Keratinocyte (primary cell): Measurements from ENCODE around the gene SKAP1. TPM values are rescaled to one million over a fixed set of nuclear protein-coding genes. Genes with fewer than 3 reads are reported as not detected.

ENCODE experiments used
- DNase-seq: peaks from one replicate; pipeline ENCODE4 v3.0.0-alpha.2; 2011; ENCODE audit warnings: low read depth, missing footprints, low spot score
- FAIRE-seq: peaks from 2 replicates; lab custom pipeline; 2011; peaks lifted over from hg19 to GRCh38; lab: Jason Lieb, UNC
- H2AFZ ChIP-seq: 2 replicates; pipeline ENCODE4 v1.6.0; 2012; ENCODE audit warnings: low read length, control low read depth, inconsistent platforms; ENCODE audit not compliant: control insufficient read depth
- H3K27ac ChIP-seq: 2 replicates; pipeline ENCODE4 v1.5.1; 2011; ENCODE audit warnings: low read length; ENCODE audit not compliant: control insufficient read depth, insufficient read depth
- H3K27me3 ChIP-seq: 3 replicates; pipeline ENCODE4 v1.6.0; 2011; ENCODE audit warnings: low read length; ENCODE audit not compliant: control insufficient read depth, insufficient read depth; ENCODE audit errors: extremely low read depth
- H3K36me3 ChIP-seq, 2 experiments: 2 replicates in 1 of 2; 3 replicates in 1 of 2; pipeline ENCODE4 v1.5.1; 2011; ENCODE audit warnings: low read length in 2 of 2, mild to moderate bottlenecking in 1 of 2; ENCODE audit not compliant: control insufficient read depth in 2 of 2, insufficient read depth in 2 of 2; ENCODE audit errors: extremely low read depth in 1 of 2
- H3K4me1 ChIP-seq: 3 replicates; pipeline ENCODE4 v1.5.1; 2011; ENCODE audit warnings: low read length; ENCODE audit not compliant: control insufficient read depth, insufficient read depth; ENCODE audit errors: extremely low read depth
- H3K4me2 ChIP-seq: 3 replicates; pipeline ENCODE4 v1.6.0; 2011; ENCODE audit warnings: low read depth, low read length; ENCODE audit not compliant: control insufficient read depth, insufficient read depth; ENCODE audit errors: extremely low read depth
- H3K4me3 ChIP-seq, 3 experiments: fragments of 200-600 bp in 1 of 3; sonication (generic) in 1 of 3; 2 replicates in 2 of 3; 3 replicates in 1 of 3; pipeline ENCODE4 v1.5.1; 2011 to 2016; ENCODE audit warnings: low read length in 3 of 3, mild to moderate bottlenecking in 3 of 3, control low read depth in 2 of 3, inconsistent platforms in 1 of 3, low read depth in 1 of 3, mixed read lengths in 1 of 3, mixed run types in 1 of 3, moderate library complexity in 1 of 3; ENCODE audit not compliant: control insufficient read depth in 2 of 3, insufficient read depth in 2 of 3; ENCODE audit errors: extremely low read depth in 1 of 3
- H3K79me2 ChIP-seq: 2 replicates; pipeline ENCODE4 v1.6.0; 2012; ENCODE audit warnings: low read length; ENCODE audit not compliant: control insufficient read depth, insufficient read depth
- H3K9ac ChIP-seq: 3 replicates; pipeline ENCODE4 v1.6.0; 2011; ENCODE audit warnings: low read length; ENCODE audit not compliant: control insufficient read depth, insufficient read depth; ENCODE audit errors: extremely low read depth
- H3K9me1 ChIP-seq: 3 replicates; pipeline ENCODE4 v1.6.0; 2011; ENCODE audit warnings: low read length; ENCODE audit not compliant: control insufficient read depth, insufficient read depth; ENCODE audit errors: extremely low read depth
- H3K9me3 ChIP-seq: 2 replicates; pipeline ENCODE4 v1.5.1; 2012; ENCODE audit warnings: low read depth, low read length; ENCODE audit not compliant: control insufficient read depth
- H4K20me1 ChIP-seq: 3 replicates; pipeline ENCODE4 v1.6.0; 2011; ENCODE audit warnings: low read length; ENCODE audit not compliant: control insufficient read depth, insufficient read depth; ENCODE audit errors: extremely low read depth
- CTCF ChIP-seq, 3 experiments: IDR thresholded peaks in 1 of 3; conservative IDR thresholded peaks in 1 of 3; optimal IDR thresholded peaks in 1 of 3; 2 replicates in 2 of 3; 3 replicates in 1 of 3; pipeline versions ENCODE3 to v1.5.1; 2011; ENCODE audit warnings: low read length in 3 of 3, mild to moderate bottlenecking in 3 of 3, moderate library complexity in 2 of 3, control low read depth in 1 of 3, inconsistent platforms in 1 of 3; ENCODE audit not compliant: insufficient read depth in 2 of 3; ENCODE audit errors: extremely low read depth in 1 of 3
- EZH2 ChIP-seq: IDR thresholded peaks from one replicate; pipeline ENCODE4 v1.6.1; 2012; ENCODE audit warnings: inconsistent platforms, mild to moderate bottlenecking, low read length, moderate library complexity
- dilution Hi-C: fragments of 300-500 bp; cut with MboI; formaldehyde crosslinking; loops from one replicate; pipeline ENCODE4 v1.7.0; 2020; ENCODE audit warnings: low sequenced_read_pairs; ENCODE audit not compliant: extremely low pct_ligation_motif_present
- polyA plus RNA-seq, 5 experiments: library from polyadenylated mRNA; depleted of rRNA in 3 of 5; stranded (reverse) in 3 of 5; stranded (forward) in 1 of 5; unstranded in 1 of 5; fragments of >200 nt; gene quantifications; 1 replicate in 1 of 5; 2 replicates in 3 of 5; 3 replicates in 1 of 5; pipeline versions ENCODE4 v1.2.1 to v1.2.3, GENCODE V29; 2011 to 2012; ENCODE audit warnings: missing spikeins in 2 of 5, low read depth in 1 of 5, low replicate concordance in 1 of 5

SKAP1 gene
- polyA plus RNA-seq, 1 donor (not counting 4 experiments of a cell fraction or from before 2014, with no cell fraction given) = not detected

GRCh38 chr17:48455791-48456190 is 25.8 kb upstream of the SKAP1 start:
- Histone ChIP-seq H4K20me1 (no peaks in the 10 kb centered on the region), H3K36me3 (no peaks in the 10 kb centered on the region), H3K9me3 (no peaks in the 10 kb centered on the region), H3K4me1 (peaks cover 10% of the 10 kb centered on the region), H3K9me1 (no peaks in the 10 kb centered on the region), H3K4me3 (no peak overlapping the region), H2AFZ (no peak overlapping the region), H3K27ac (no peak overlapping the region), H3K27me3 (peaks cover 4% of the 10 kb centered on the region), H3K79me2 (no peaks in the 10 kb centered on the region), H3K4me2 (no peak overlapping the region), H3K9ac (no peak overlapping the region)
- DNase-seq (no peak), FAIRE-seq (no peak)
- TF ChIP-seq CTCF (optimal IDR thresholded peaks at IDR 0.05 in 1 of 3, IDR thresholded peaks at IDR 0.05 in 1 of 3, conservative IDR thresholded peaks at IDR 0.05 in 1 of 3; ENCODE audit: extremely low read depth in 1 of 3, insufficient read depth in 2 of 3, low read length in 3 of 3) = no peak
- no peak for TF ChIP-seq EZH2
- dilution Hi-C loops = no loop called here

- Histone ChIP-seq H3K9me1 (no peaks in the 10 kb centered on the region), H3K27ac (no peak overlapping the region), H4K20me1 (no peaks in the 10 kb centered on the region), H3K4me3 (no peak overlapping the region), H3K27me3 (peaks cover 4% of the 10 kb centered on the region), H3K9ac (no peak overlapping the region), H3K4me1 (peaks cover 10% of the 10 kb centered on the region), H3K4me2 (no peak overlapping the region), H3K79me2 (no peaks in the 10 kb centered on the region), H2AFZ (peak overlapping the region; percentile 14), H3K36me3 (no peaks in the 10 kb centered on the region), H3K9me3 (no peaks in the 10 kb centered on the region)
- dilution Hi-C loops = no loop called here
- TF ChIP-seq EZH2 (no peak), CTCF (optimal IDR thresholded peaks at IDR 0.05 in 1 of 3, IDR thresholded peaks at IDR 0.05 in 1 of 3, conservative IDR thresholded peaks at IDR 0.05 in 1 of 3; ENCODE audit: extremely low read depth in 1 of 3, insufficient read depth in 2 of 3, low read length in 3 of 3) (no peak)
- DNase-seq = no peak
- no peak for FAIRE-seq
Observed at GRCh38 chr17:48453447-48453846, 23.4 kb upstream of the SKAP1 start.
